T-helper 22 cell (primary cell): ENCODE measurements around the gene ALAS1.
A peak's percentile ranks its signal among the peaks of the same experiment; 100 is the strongest.
"Not testable (repeated sequence)": the region's sequence is repeated elsewhere in the genome, so short reads cannot be mapped to it uniquely, and the experiment has no call there.

Source experiments
- DNase-seq: peaks from one replicate; pipeline ENCODE4 v3.0.0-alpha.2; 2020; ENCODE audit warnings: low read depth

The ALAS1 gene

GRCh38 chr3:52197842-52198625 is at the start of gene ALAS1:
ALAS1 (plus strand) TSS chr3:52198160; CDS start chr3:52199242, 1,082 bp downstream.
- peak; percentile 88 for DNase-seq

- no peak for DNase-seq
Measured at GRCh38 chr3:52149021-52149420, 48.9 kb upstream of the ALAS1 start.

- DNase-seq, result no peak
Measured at GRCh38 chr3:52149726-52150125, 48.2 kb upstream of the ALAS1 start.

- DNase-seq, result no peak
Measured at GRCh38 chr3:52150357-52150756, 47.6 kb upstream of the ALAS1 start.

- no peak for DNase-seq
Measured at GRCh38 chr3:52150860-52151259, 47.1 kb upstream of the ALAS1 start.

- DNase-seq, result not testable (repeated sequence)
Measured at GRCh38 chr3:52151991-52152390, 46.0 kb upstream of the ALAS1 start.

- DNase-seq, result no peak
Measured at GRCh38 chr3:52153389-52154096, 44.4 kb upstream of the ALAS1 start.

- DNase-seq, result peak; percentile 79
Measured at GRCh38 chr3:52154135-52155094, 43.5 kb upstream of the ALAS1 start, which contains the start of gene POC1A. POC1A (minus strand) TSS chr3:52154423; CDS start chr3:52154372, 51 bp downstream.

- DNase-seq, result no peak
Measured at GRCh38 chr3:52155912-52156311, 42.0 kb upstream of the ALAS1 start.

GRCh38 chr3:52159503-52159902 is 38.5 kb upstream of the ALAS1 start:
- DNase-seq, result no peak

GRCh38 chr3:52162250-52162872 is 35.6 kb upstream of the ALAS1 start:
- DNase-seq, result no peak

GRCh38 chr3:52167240-52167639 is 30.7 kb upstream of the ALAS1 start:
- no peak for DNase-seq

- not testable (repeated sequence) for DNase-seq
Measured at GRCh38 chr3:52170217-52170616, 27.7 kb upstream of the ALAS1 start.

- DNase-seq, result no peak
Measured at GRCh38 chr3:52171514-52172261, 26.3 kb upstream of the ALAS1 start.

GRCh38 chr3:52172262-52172757 is 25.6 kb upstream of the ALAS1 start:
- no peak for DNase-seq

- DNase-seq, result no peak
Measured at GRCh38 chr3:52173101-52173500, 24.9 kb upstream of the ALAS1 start.

GRCh38 chr3:52174896-52175295 is 23.1 kb upstream of the ALAS1 start:
- DNase-seq, result no peak

- no peak for DNase-seq
Measured at GRCh38 chr3:52175416-52176179, 22.4 kb upstream of the ALAS1 start.

GRCh38 chr3:52176180-52176752 is 21.7 kb upstream of the ALAS1 start:
- DNase-seq, result no peak
